Muscle layer of duodenum (tissue), 2 donors: ENCODE data around the gene PKP2.

Experiments
- H3K27ac ChIP-seq: one replicate; pipeline ENCODE4 v1.7.0; 2013; ENCODE audit warnings: mild to moderate bottlenecking, low read length
- H3K27me3 ChIP-seq: one replicate; pipeline ENCODE4 v1.7.0; 2013; ENCODE audit warnings: low read depth, mild to moderate bottlenecking, control low read depth, low read length
- H3K36me3 ChIP-seq, 2 donors: one replicate each; pipeline ENCODE4 v1.7.0; 2013; ENCODE audit warnings: low read length in 2 of 2, control low read depth in 1 of 2, mild to moderate bottlenecking in 1 of 2; ENCODE audit not compliant: insufficient read depth in 2 of 2, control insufficient read depth in 1 of 2
- H3K4me1 ChIP-seq, 2 donors: one replicate each; pipeline ENCODE4 v1.7.0; 2013; ENCODE audit warnings: low read length in 2 of 2, mild to moderate bottlenecking in 2 of 2, control low read depth in 1 of 2, moderate library complexity in 1 of 2; ENCODE audit not compliant: insufficient read depth in 2 of 2, control insufficient read depth in 1 of 2
- H3K4me3 ChIP-seq, 2 donors: one replicate each; pipeline ENCODE4 v1.7.0; 2013; ENCODE audit warnings: low read length in 2 of 2, low read depth in 1 of 2, mild to moderate bottlenecking in 1 of 2
- H3K9me3 ChIP-seq, 2 donors: one replicate each; pipeline ENCODE4 v1.7.0; 2013; ENCODE audit warnings: low read length in 2 of 2, control low read depth in 1 of 2, mild to moderate bottlenecking in 1 of 2; ENCODE audit not compliant: control insufficient read depth in 1 of 2
- donor health status: healthy.

Gene PKP2

DNA sequence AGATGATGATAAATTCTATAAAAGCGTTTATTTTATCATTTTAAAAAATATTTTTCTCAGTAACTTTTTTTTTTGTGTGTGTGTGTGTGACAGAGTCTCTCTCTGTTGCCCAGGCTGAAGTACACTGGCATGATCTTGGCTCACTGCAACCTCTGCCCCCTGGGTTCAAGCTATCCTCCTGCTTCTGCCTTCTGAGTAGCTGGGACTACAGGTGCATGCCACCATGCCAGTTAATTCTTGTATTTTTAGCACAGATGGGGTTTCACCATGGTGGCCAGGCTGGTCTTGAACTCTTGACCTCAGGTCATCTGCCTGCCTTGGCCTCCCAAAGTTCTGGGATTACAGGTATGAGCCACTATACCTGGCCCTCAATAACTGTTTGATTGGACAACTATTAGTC, 37.2 kb downstream of the PKP2 start:
- Histone ChIP-seq H3K27ac (no peak overlapping the region), H3K36me3 (no peaks in the 10 kb centered on the region), H3K4me3 (no peak overlapping the region), H3K4me1 (no peaks in the 10 kb centered on the region), H3K27me3 (no peaks in the 10 kb centered on the region), H3K9me3 (no peaks in the 10 kb centered on the region)

DNA sequence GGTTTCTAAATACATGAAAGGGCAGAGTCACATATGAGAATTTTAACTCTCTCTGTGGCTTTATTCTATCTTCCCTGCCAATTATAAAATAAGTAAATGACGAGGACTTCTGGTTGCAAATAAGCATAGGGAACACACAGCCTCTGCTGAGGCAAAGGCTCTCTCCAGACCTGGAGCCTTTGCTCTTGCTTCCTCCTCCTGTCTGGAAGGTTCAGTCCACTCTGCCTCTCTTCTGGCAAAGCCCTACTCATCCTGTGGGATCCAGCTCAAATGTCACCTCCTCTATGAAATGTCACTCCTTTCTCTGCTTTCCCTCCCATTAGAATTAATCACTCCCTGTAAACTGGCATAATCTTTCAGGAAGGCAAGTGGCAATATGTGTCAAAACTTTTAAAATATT, 41.9 kb downstream of the PKP2 start:
- no peaks in the 10 kb centered on the region for H3K27me3 ChIP-seq
- H3K27ac ChIP-seq, result no peak overlapping the region
- no peaks in the 10 kb centered on the region for H3K4me1 ChIP-seq
- no peaks in the 10 kb centered on the region for H3K9me3 ChIP-seq
- H3K4me3 ChIP-seq, result no peak overlapping the region
- no peaks in the 10 kb centered on the region for H3K36me3 ChIP-seq

DNA sequence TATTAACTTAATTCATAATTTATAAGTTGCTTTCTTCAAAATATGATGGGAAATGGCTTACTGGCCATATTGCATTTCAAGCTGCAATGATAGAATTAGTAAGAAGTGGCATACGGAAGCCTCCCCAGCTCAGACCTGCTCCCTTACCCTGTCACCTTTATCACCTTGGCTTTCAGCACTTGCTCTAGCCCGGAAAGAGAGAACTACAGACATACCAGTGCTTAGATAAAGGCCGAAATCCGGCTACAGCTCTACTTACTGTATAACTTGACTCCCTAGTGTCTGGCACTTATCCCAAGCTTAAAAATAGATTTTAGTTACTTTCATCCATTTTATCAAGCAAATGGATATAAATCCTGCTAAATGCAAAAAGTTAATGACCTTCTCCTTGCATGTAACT, 42.5 kb downstream of the PKP2 start:
- Histone ChIP-seq H3K4me1 (no peaks in the 10 kb centered on the region), H3K4me3 (no peak overlapping the region), H3K9me3 (no peaks in the 10 kb centered on the region), H3K27me3 (no peaks in the 10 kb centered on the region), H3K27ac (no peak overlapping the region), H3K36me3 (no peaks in the 10 kb centered on the region)

DNA sequence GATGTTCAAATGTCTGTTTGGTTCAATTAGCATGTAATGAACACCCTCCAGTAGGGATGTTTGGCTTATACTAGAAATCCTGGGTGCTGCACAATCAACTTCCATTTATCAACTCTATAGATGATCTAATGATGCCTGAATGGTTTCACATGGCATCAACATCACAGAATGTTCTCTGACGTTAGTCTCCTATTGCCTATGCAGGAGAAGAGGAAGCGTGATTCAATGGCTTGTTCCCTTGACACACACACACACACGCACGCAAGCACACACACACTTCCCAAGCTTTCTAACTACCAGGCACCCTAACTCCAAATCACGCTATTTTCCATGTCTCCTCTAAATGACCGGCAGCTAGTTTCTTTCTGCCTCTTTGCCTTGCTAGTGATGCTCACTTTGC, 49.3 kb downstream of the PKP2 start:
- Histone ChIP-seq H3K36me3 (no peaks in the 10 kb centered on the region), H3K27me3 (no peaks in the 10 kb centered on the region), H3K4me1 (no peaks in the 10 kb centered on the region), H3K9me3 (no peaks in the 10 kb centered on the region), H3K4me3 (no peak overlapping the region), H3K27ac (no peak overlapping the region)

- Histone ChIP-seq H3K9me3 (no peaks in the 10 kb centered on the region), H3K27me3 (no peaks in the 10 kb centered on the region), H3K36me3 (no peaks in the 10 kb centered on the region), H3K27ac (no peak overlapping the region), H3K4me1 (no peaks in the 10 kb centered on the region), H3K4me3 (no peak overlapping the region)
These were observed 50.5 kb downstream of the PKP2 start for GRCh38 chr12:32846053-32846452.

GRCh38 chr12:32843528-32844095, 53.0 kb downstream of the PKP2 start:
- Histone ChIP-seq H3K36me3 (no peaks in the 10 kb centered on the region), H3K9me3 (no peaks in the 10 kb centered on the region), H3K27me3 (no peaks in the 10 kb centered on the region), H3K4me1 (no peaks in the 10 kb centered on the region), H3K27ac (no peak overlapping the region), H3K4me3 (no peak overlapping the region)

- no peak overlapping the region for H3K27ac ChIP-seq
- no peaks in the 10 kb centered on the region for H3K9me3 ChIP-seq
These were observed 55.5 kb downstream of the PKP2 start for GRCh38 chr12:32841061-32841460.

DNA sequence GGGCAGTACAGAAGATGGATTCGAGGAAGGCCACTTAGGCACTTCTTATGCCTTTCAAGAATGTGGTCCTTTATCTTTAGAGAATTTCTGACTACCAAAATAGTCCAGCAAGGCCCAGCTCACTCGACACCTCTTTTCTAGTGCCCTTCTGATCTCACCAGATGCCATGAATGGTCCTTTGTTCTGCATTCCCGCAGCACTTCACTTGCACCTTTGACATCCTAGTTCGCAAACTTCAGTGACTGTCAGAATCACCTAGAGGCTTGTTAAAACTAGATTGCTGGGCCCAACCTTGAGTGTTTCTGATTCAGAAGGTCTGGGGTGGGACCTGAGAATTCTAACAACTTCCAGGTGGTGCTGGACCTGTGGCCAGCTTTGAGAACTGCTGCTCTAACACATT, 56.7 kb downstream of the PKP2 start:
- Histone ChIP-seq H3K9me3 (no peaks in the 10 kb centered on the region), H3K4me1 (no peaks in the 10 kb centered on the region), H3K4me3 (no peak overlapping the region), H3K27me3 (no peaks in the 10 kb centered on the region), H3K27ac (no peak overlapping the region), H3K36me3 (no peaks in the 10 kb centered on the region)

More at GRCh38 chr12:32841061-32841460, 55.5 kb downstream of the PKP2 start:
- no peaks in the 10 kb centered on the region for H3K36me3 ChIP-seq
- H3K27me3 ChIP-seq, result no peaks in the 10 kb centered on the region
- H3K4me3 ChIP-seq, result no peak overlapping the region
- H3K4me1 ChIP-seq, result no peaks in the 10 kb centered on the region

GRCh38 chr12:32837974-32838373, 58.6 kb downstream of the PKP2 start:
- no peaks in the 10 kb centered on the region for H3K27me3 ChIP-seq
- no peak overlapping the region for H3K27ac ChIP-seq
- no peaks in the 10 kb centered on the region for H3K36me3 ChIP-seq
- H3K4me3 ChIP-seq, result no peak overlapping the region
- H3K4me1 ChIP-seq, result no peaks in the 10 kb centered on the region
- no peaks in the 10 kb centered on the region for H3K9me3 ChIP-seq

GRCh38 chr12:32836710-32837109, 59.9 kb downstream of the PKP2 start:
- no peaks in the 10 kb centered on the region for H3K27me3 ChIP-seq
- H3K27ac ChIP-seq, result no peak overlapping the region
- no peaks in the 10 kb centered on the region for H3K36me3 ChIP-seq
- H3K9me3 ChIP-seq, result no peaks in the 10 kb centered on the region
- H3K4me3 ChIP-seq, result no peak overlapping the region
- H3K4me1 ChIP-seq, result no peaks in the 10 kb centered on the region

GRCh38 chr12:32834122-32834521, 62.5 kb downstream of the PKP2 start:
- Histone ChIP-seq H3K4me1 (no peaks in the 10 kb centered on the region), H3K27ac (no peak overlapping the region), H3K4me3 (no peak overlapping the region), H3K36me3 (no peaks in the 10 kb centered on the region), H3K9me3 (no peaks in the 10 kb centered on the region), H3K27me3 (no peaks in the 10 kb centered on the region)

- no peaks in the 10 kb centered on the region for H3K27me3 ChIP-seq
- no peaks in the 10 kb centered on the region for H3K36me3 ChIP-seq
- no peaks in the 10 kb centered on the region for H3K9me3 ChIP-seq
- H3K4me3 ChIP-seq, result no peak overlapping the region
- no peak overlapping the region for H3K27ac ChIP-seq
- peaks cover 0 to 3% of the 10 kb centered on the region in 2 donors for H3K4me1 ChIP-seq
These were observed 68.0 kb downstream of the PKP2 start for GRCh38 chr12:32828552-32828951.
